Hepatic stellate cell (primary cell): ENCODE results near the gene STAB1.

ENCODE experiments used
- DNase-seq: peaks from one replicate; pipeline ENCODE4 v3.0.0; 2011; ENCODE audit warnings: low spot score

The STAB1 gene

DNA sequence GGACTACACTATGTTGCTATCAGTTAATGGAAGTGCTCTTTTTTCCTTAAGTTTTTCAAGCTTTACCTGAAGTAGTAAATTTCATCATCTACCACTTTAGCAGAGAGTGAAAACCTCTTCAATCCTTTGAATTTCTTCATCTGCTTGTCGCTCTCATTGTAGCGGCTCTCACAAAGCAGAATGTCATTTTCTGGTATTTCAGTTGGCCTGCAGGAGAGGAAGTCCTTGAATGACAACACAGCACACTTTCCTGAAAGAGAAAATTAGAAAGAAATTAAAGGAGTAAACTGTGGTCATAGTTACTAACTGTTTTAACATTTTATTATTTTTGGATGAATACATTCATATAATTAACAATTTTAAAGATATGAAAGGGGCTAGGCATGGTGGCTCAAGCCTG lies 68.8 kb downstream of the STAB1 start:
- no peak for DNase-seq

DNA sequence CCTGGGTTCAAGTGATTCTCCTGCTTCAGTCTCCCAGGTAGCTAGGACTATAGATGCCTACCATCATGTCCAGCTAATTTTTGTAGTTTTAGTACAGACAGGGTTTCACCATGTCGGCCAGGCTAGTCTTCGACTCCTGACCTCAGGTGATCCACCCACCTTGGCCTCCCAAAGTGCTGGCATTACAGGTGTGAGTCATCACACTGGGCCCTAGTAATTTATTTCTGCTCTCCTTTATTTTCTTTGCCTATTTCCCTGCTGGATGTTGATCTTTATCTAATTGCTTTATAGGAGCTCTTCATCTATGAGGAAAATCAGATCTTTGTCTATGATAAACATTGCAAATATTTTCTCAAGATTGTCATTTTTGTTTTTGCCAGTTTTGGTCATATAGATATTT lies 72.9 kb downstream of the STAB1 start:
- DNase-seq, result no peak

DNA sequence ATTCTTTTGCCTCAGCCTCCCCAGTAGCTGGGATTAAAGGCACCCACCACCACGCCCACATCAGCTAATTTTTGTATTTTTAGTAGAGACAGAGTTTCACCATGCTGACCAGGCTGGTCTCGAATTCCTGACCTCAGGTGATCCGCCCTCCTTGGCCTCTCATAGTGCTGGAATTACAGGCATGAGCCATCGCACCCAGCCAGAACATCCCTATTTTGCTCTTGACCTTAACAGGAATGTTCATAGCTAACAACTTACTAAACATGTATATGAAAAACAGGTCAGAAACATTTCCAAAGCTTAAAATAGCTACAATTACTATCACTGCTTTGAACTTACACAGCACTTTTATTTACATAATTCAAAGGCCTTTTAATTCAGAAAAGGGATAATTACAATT lies 74.9 kb downstream of the STAB1 start:
- peak; percentile 9 for DNase-seq

DNA sequence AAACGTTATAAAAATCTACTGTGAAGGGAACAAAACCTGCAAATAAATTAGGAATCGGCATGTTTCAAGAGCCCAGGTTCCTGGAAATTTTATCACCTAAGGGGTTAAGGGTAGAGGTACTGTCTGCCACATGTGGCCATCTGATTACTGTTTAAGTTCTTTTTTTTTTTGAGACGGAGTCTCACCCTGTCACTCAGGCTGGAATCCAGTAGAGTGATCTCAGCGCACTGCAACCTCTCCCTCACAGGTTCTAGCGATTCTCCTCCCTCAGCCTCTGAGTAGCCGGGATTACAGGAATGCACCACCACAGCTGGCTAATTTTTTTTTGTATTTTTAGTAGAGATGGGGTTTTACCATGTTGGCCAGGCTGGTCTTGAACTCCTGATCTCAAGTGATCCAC lies 77.1 kb downstream of the STAB1 start:
- no peak for DNase-seq
